LNCaP clone FGC (cell line): Measurements from ENCODE around the gene DMRTA1.

Experiments
- DNase-seq: peaks from one replicate; pipeline ENCODE4 v3.0.0-alpha.2; 2011; ENCODE audit warnings: low read depth
- H3K4me3 ChIP-seq: 2 replicates; pipeline ENCODE4 v1.5.1; 2011; ENCODE audit warnings: mild to moderate bottlenecking, low read depth, low read length, control low read depth
- CTCF ChIP-seq: IDR thresholded peaks from 2 replicates; pipeline ENCODE4 v1.5.1; 2012; ENCODE audit warnings: mild to moderate bottlenecking; ENCODE audit not compliant: control insufficient read depth, insufficient read depth; ENCODE audit errors: extremely low read depth

DMRTA1 gene

DNA sequence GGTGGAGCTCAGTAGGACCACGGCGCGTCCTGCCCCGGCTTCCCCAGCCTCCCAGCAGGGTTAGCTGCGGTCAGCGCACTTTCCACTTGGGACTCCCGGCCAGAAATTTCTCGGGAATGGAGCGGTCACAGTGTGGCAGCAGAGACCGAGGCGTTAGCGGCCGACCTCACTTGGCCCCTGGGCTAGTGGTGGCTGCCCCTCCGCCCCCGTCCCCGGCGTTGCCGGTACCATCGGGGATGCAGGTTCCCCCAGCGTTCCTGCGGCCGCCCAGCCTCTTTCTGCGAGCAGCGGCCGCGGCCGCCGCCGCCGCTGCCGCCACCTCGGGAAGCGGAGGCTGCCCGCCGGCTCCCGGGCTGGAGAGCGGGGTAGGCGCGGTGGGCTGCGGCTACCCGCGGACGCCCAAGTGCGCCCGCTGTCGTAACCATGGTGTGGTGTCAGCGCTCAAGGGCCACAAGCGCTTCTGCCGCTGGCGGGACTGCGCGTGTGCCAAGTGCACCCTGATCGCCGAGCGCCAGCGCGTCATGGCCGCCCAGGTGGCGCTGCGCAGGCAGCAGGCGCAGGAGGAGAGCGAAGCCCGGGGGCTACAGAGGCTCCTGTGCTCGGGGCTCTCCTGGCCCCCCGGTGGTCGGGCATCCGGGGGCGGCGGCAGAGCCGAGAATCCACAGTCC lies 460 bp downstream of the DMRTA1 start:
- H3K4me3 ChIP-seq = peak overlapping the region; percentile 37
- DNase-seq = no peak
- peak; percentile 58 for TF ChIP-seq CTCF

- H3K4me3 ChIP-seq = peak overlapping the region; percentile 37
- no peak for TF ChIP-seq CTCF
- DNase-seq = no peak
These were observed 1.1 kb downstream of the DMRTA1 start for GRCh38 chr9:22447618-22448305.

DNA sequence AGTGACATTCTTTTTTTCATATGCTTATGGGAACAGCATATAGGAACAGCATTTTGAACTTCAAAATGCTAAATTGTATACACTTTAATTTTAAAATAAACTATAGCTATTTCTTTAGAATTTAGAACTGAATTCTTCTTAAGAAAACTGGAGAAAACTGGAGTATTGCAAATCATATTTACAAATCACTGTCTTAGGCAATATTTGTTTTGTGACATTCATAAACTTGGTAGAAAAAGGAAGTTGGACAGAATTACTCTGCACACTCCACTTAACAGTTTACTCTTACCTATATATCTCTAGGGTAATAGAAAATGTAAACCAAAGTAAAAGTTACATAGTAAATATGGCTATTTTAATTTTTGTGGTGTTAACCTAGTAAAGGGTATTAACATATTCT lies 3.1 kb downstream of the DMRTA1 start:
- TF ChIP-seq CTCF = no peak
- H3K4me3 ChIP-seq = no peak overlapping the region
- DNase-seq = no peak

DNA sequence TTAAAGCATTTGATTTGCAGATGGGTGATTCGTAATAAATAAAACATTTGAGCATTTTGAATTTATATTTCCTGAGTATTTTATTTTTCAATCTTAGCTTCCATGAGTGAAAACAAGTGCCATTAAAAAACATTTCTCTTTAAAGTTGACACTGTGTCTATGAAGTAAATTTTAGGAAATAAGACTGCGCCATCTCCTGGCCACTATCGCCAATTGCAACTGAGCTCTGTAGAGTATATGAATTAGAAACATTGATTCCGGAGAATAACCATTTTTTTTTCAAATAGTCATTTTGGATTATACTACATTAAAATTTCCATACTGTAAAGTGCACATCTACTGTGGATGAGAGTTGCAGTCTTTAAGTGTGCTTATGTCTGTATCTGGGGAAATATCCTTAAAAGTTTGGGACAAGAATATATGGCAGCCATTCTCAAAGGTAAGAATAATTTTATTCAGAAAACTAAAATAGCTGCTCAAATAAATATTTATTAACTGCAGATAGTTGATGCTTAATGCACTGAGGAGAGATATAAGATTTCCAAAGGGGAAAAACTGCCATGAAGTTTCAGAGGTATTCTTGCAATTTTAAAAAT lies 5.9 kb downstream of the DMRTA1 start:
- no peak for DNase-seq
- no peak overlapping the region for H3K4me3 ChIP-seq
- peak; percentile 70 for TF ChIP-seq CTCF

- no peak for DNase-seq
- no peak for TF ChIP-seq CTCF
- H3K4me3 ChIP-seq = no peak overlapping the region
These were observed 7.4 kb downstream of the DMRTA1 start for GRCh38 chr9:22454016-22454415.

GRCh38 chr9:22455181-22455580 lies 8.6 kb downstream of the DMRTA1 start:
- no peak overlapping the region for H3K4me3 ChIP-seq
- no peak for TF ChIP-seq CTCF
- DNase-seq = peak; percentile 91
